Daoy (cell line): ENCODE results near the gene CCDC89. TPM values are rescaled to one million over a fixed set of nuclear protein-coding genes. Genes with fewer than 3 reads are reported as not detected.

Experiments
- DNase-seq: peaks from one replicate; pipeline ENCODE4 v3.0.0-alpha.2; 2015; ENCODE audit warnings: low read depth
- total RNA-seq: library from RNA; depleted of rRNA; stranded (reverse); fragments of >200 nt; shearing (Covaris generic); gene quantifications from 2 replicates; pipeline ENCODE4 v1.2.3, GENCODE V29; 2014; rRNA removed

CCDC89 gene
- 1.1 and 1.4 TPM in 2 replicates for total RNA-seq

DNA sequence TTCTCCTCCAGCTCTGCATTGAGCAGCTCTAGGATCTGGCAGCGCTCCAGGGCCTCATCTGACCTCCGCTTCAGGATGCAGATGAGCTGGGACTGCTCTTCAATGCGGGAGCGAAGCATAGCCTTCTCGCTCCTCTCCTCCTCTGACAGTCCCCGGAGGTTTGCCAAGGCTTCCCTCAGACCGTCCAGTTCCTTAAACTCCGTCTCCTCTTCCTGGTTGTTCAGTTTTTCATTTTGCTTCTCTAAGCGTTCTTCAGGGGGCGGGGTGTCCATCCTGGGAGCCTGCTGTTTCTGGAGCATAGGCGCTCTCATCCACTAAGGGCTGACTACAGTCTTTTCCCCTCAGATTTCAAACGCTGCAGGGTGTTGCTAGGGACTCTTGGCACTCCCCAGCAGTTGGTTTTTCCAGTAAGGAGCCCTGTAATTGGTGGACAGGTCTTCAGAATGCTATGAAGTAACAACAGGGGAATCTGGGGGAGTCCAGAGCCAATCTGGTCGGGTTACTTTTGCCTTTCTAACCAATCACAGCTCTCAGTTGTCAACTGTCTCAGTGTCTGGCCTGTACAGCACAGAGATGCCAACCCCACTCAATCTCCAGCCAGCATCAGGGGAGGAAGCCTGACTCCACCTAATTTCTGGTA, at the start of gene CCDC89:
CCDC89 (minus strand) TSS at position 376 of the 640 bp plus-strand sequence; CDS start at position 311, 65 bp downstream.
- peak; percentile 89 for DNase-seq

DNA sequence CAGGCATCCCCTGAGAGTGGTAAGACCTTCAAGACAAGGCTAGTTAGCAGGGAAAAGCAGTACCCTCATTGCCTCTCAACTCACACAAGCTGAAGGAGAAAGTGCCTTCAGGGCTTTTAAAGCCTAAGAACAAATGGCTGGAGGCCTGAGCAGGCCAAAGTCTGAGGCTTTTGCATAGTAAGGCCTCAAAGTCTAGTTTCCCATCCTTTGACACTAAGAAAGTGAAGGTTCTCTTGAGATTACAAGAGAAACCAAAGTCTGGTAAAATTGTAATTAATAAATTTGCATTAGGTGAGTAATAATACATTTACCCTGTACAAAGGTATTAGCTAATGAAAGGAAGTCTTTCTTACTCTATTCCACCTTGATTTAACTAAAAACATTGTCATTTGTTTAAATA, 47.0 kb upstream of the CCDC89 start:
- no peak for DNase-seq

DNA sequence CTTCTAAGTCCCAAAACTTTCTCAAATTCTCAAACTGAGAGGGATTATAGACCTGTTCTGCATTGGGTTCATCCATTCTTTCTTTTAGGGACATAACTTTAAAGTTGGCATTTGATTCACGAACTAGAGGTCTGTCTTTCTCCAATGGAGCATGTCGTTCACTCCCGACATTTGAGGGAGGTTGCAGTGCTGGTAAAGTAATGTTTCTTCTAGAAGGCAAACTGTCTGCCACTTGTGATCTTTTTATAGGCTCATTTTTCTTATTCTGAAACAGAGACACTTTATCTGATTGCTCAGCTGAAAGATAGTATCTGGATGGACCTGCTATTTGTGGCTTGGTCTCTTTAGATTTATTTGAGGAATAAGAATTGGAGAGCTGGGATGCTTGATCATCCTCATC, 40.4 kb upstream of the CCDC89 start:
- DNase-seq: no peak

DNA sequence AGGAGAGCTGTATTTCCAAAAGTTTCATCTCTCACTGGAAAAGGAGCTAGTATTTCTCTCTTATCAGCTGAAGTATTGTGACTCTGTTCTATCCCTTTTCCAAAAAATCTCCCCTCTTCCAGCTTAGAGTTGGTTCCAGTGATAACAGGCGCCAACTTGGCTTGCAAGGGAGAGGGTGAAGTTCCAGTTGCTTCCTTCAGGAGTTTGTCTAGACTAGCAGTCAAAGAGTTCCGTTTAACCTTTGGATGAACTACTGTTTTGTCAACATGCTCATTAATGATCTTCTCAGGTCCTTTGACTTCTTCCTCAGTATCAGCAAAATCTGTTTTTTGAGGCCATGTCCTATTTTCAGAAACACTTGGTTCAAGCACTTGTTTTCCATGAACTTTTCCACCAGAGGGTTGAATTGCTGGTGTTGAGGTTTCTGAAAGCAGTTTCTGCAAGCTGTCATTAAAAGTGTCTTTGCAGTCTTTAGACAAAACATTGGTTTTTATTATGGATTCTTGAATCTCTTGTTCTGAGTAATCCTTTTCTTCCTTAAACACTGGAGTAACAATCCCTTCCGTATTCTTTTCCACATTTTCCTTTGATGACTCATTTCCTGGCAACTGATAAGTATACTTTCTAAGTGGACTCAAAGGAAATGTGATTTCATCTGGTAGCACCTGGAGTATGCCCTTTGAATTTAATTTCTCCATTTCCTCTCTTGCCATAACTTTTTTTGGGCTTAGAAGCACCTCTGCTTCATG, 39.7 kb upstream of the CCDC89 start:
- DNase-seq: peak; percentile 79

DNA sequence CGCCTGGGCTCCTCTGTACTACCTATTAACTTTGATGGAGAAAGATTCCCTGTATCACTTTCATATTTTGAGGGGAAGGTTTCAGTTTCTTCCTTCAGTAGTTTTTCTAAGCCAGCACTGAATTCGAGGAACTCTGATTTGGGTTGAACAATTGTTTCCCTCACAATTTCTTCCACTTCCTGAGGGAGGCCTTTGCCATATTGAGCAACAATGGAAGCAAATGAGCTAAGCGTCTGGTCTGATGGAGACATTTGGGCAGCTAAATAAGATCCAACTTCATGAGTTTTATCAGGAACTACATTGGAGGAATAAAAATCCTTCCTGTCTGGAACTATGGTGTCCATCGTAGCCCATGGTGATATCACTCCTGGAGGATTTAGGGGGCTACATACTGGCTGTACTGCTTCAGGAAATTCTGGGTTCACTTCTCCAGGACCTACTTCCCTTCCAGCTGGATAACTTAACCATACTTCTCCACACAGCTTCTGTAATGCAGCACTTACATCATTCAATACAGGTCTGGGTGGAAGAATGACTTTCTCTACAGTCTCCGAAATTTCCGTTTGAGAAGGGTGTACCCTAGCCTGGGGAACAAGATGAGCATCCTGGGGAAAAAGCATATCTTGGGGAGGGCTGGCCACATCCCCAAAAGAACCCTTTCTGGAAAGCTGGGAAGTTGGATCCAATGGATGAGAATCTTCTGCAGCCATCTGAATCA, 38.9 kb upstream of the CCDC89 start:
- no peak for DNase-seq

DNA sequence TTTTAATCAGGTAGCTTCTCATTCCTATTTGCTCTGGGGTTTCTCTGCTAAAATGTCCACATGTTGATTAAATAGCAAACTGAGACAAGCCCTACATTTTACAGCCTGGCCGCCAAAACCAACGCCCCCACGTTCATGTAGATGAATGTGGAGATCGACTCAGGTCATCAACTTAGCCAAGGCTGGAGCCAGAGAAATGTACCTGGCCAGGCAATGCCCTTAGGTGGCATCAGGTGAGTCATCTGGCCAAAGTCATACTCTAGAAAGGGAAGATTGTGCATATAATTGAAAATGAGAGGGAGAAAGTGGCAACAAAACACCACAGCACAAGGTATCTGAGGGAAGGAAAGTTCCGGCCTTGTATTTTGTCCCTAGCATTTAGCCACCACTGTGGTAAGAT, 37.1 kb upstream of the CCDC89 start:
- no peak for DNase-seq

DNA sequence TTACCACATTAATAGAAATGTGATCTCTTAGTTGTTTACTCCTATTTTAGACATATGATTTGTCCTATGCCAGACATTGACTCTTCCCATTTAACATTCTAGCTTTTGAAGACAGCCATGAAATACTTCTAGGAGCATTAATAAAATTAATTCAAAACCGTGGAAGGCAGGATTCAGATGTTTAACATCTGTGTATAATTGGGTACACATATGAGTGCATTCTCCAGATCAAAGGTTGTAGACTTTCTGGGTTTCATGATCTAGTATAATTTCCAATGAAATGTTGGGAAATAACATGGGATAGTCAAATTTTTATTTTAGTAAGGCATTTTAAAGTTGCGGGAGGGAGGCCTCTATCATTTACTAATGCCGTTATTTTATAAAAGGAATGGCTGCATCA, 35.2 kb upstream of the CCDC89 start:
- DNase-seq: no peak

DNA sequence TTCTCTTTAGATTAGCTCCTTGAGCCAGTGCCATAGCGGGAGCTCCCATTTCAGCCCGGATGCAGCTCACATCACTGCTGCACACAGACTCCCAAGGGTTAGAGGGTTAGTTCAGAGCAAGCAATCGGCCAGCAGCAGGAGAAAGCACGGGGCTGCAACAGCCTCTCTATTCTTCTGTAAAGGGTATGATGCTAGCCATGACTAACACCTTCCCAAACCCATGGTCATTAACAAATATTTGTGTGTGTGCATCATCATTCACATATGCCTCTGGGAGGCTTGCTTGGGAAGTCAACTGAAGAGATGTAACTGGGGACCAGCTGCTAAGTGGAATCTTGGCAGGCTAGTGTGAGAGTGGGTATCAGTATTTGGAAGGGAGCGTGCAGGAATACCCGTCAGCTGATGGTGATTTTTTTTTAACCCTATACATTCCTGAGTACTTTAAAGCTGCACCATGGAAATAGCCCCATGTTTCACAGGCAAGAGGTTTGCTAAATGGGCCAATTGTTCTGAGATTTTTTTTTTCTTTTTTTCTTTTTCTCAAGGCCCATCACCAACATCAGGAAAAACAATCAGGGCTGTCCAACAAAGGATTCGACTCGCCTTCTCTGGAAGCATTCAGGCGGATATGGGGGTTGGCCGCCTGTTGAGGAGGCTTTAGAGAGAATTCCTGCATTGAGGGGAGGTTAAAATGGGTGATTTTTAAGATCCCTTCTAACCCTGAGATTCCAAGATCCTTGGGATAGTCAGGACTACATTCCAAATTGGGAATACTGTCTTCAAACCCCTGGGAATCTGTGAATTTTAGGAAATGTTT, 33.2 kb upstream of the CCDC89 start:
- peak; percentile 95 for DNase-seq

DNA sequence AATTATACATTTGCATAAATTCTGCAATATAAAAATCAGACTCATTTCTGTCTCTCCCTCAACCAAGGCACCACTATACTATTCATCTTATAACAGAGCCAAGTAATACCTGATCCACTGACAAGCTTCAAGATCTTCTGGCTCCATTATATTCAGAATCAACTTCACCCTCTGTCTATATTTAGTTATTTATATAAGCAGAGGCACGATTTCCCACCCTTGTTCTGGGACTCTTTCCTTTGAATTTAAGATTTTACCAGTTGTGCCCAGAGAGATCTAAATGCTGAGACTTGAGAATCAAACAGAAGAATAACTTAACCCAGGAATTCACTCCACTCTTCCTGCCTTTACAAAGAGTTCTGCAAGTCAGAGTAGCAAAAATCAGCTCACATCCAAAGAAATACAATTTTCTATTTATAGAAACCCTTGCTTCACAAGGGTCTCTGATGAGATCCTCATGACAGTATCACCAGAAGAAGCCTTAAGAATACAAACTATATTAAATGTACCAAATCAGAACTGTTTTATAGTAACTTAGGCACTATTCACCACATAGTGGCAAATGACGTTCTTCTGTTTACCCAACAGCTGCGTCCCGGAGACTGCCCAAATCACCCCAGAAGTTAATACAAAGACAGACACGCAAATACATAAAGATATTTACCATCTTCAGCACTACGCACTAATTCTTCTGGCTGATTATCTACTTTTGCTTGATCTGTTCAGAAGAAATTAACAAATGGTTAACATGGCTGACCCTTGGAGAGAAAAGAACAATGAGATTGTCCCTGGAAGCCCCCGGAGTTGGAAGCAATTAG, 32.3 kb upstream of the CCDC89 start:
- no peak for DNase-seq

DNA sequence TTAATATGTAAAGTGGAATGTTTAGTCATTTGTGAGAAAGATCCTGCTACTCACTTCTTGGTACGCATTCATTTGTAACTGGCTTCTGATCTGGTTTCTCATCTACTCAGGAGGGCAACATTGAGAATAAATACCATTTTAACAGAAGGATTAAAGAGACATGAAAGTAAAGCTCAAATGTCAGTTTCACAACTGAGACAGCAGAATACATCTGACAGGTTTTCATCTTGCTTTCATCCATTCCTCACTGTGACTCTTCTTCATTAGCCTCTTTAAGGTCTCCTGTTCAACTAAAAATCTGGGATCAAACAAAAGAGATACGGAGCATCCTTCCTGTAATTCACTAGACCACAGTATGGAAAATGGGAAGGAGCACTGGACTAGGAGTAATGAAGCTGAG, 31.4 kb upstream of the CCDC89 start:
- no peak for DNase-seq

DNA sequence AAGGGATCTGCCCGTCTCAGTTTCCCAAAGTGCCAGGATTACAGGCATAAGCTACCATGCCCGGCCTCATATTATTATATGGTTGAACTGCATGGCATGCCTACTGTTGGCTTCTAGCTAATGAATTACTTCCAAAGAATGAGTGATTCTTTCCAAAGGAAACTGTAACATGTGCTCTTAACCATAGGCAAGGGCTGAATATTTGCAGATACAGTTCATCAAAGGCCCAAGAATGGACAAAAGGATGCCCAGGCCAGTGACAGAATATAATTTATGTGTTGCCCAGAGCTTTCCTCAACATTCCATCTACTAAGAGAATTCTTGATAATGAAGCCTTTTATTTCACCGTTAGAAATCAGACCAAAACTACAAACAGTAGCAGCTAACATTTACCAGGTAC, 27.0 kb upstream of the CCDC89 start:
- no peak for DNase-seq

DNA sequence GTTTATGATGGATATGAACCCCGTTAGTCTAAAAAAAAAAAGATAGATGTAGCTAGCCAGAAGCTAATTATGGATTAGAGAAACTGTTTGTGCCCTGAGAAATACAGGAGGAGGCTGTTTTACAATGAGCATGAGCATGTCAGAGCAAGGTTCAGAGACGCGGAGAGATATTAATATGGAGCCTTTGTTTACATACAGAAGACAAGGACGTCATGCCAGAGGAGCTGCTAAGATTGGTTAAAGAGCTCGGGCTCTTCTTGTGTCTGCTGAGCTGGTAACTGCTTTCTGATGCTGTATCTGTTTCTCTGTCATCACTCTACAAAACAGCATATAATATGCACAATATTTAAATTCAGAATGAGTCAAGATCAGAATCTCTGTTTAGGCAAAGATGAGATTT, 24.9 kb upstream of the CCDC89 start:
- no peak for DNase-seq

DNA sequence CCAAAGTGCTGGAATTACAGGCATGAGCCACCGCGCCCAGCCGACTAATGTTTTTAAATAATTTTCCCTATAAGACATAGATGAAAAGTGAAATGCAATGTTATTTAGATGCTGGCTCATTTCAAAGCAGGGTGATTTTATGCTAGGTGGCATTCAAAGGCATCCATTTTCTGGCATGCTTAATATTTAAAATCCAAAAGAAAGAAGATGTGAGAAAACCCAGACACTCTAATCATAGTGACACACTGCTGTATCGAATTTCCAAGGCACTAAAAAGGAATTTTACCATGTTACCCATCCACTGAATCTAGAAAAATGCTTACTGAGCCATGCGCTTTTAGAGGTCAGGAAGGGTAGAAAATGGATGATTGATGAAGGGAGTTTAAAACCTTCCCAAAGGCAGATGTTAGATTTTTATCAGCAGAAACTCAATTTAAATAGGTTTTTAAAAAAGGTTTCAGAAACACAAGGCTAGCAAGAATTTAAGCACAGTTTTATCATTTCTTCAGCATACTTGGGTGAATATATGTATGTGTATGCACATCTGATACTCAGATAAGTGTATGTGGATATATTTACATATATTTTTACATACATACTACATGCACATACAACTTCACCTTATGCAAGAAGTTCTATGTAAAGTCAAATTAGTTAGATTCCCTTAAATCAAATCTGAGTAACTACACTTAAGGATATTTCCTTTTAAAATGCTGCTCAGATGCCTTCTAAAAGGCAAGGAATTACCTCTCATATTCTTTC, 24.1 kb upstream of the CCDC89 start:
- no peak for DNase-seq

DNA sequence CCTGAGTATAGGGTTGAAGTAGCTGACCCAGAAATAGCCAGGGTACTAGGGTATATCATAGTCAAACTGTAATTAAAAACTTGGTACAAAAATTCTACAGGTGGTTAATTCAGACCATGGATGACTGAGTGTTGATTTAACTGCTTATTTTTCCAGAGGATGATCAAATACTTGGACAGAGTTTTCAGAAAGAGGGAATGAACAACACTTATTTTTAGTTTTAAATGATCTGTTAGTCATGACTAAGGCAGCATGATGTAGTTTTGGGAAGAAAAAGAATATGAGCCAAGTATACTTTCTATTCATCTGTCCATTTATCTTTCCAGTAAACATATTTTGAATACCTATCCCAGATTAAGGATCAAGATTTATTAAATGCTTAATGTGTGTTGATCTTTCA, 19.8 kb upstream of the CCDC89 start:
- no peak for DNase-seq

DNA sequence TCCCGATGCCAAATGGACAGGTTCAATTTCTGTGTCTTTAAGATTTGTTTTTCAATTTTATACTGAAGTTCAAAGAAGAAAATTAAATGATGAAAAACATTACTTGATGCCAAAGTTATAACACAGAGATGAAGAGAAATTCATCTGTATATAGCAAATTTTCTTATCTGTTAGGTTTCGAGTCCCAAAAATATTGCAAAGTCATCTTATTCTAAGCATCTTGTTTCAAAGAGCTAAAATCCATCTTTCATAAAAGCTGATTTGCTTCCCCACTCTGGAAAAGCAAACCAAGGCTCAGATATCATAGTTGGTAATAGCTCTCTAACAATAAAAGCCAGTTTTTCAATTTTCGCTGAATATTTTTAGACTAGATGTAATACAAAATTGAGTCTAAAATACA, 19.0 kb upstream of the CCDC89 start:
- DNase-seq: no peak

DNA sequence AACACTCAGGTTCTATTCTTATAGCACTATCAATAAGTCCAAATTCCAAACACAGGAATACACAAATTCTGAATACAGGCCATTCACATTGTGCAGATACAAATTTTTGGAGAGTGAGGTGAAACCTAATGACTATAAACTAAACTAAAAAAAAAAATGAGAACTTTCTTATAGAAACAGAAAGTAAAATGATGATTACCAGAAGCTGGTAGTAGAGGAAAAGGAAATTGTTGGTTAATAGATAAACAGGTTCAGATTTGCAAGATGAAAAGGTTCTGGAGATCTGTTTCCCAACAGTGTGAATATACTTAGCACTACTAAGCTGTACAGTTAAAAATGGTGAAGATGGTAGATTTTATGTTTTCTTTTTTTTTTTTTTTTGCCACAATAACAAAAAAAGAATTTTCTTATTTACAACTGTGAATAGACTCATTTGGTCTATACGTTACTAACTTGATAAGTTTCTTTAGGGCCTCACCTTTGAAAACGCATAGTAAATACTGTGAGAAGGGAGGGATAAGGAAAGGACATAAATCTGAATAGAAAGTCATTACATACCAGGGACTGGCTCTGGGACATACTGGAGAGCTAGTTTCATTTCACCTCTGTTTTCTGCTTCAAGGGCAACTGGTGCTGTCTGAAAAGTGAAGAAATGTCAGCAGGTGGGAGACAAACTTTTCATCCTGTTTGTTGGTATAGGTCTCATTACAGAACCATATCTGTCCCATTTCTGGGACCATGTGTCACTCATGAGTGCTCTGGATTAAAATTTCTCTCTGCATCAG, 14.2 kb upstream of the CCDC89 start:
- no peak for DNase-seq

DNA sequence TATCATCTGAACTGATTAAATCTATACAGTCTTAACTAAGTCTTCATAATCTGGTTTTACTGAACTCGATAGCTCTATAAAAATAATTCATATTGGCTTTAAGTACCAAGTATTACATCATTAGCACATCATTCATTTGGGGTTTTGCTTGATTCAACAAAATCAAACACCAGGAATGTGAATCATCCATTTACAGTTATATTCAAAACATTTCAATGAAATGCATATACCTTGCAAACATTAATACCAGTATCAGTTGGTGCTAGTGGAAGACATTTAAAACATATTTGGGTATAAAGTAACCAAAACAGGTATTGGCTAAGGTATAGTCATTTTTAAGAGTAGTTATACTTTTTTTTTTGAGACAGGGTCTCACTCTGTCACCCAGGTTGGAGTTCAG, 12.2 kb upstream of the CCDC89 start:
- no peak for DNase-seq

DNA sequence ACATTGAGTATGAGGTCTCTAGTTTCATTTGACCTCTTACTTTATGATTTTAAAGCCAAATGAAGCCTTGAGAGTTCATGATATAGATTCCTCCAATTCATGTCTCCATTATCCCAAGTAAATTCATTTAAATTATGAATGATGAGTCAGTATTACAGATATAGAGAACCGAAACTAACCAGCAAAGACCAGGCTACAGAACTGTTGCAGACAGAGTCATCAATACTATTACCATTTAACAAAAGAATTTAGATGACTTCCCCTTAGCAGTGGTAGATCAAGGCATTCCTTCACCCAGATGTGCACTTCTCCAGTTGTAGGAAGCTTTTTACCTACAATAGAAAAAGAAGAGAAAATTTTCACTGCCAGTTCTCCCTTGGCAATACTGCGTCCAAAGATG, 11.8 kb upstream of the CCDC89 start:
- no peak for DNase-seq

DNA sequence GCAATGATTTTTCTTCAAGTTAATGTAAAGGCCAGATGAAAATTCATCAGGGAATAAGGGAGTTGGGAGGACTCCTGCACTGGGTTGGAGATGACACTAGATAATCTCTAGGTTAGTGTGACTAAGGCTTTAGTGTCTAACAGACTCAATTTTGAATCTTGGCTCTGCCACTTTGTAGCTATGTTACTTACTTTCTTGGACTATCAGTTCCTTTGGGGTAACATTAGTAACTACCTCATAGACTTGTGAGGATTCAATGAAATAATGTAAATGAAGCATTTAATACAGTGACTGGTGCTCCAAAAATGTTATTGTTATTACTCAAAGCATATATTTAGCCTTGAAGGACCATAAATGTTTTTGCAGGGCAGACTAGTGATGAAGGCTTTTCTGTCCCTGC, 9.6 kb upstream of the CCDC89 start:
- DNase-seq: no peak
